PC-3 (cell line): ENCODE results near the gene CD99. TPM values are rescaled to one million over a fixed set of nuclear protein-coding genes. Genes with fewer than 3 reads are reported as not detected.
"Not testable (repeated sequence)": the region's sequence is repeated elsewhere in the genome, so short reads cannot be mapped to it uniquely, and the experiment has no call there.

Experiments
- ATAC-seq: fragments of 200-7000 bp; cut with Tn5 transposase; 2 replicates; pipeline ENCODE4 v1.9.1; 2020; ENCODE audit warnings: mild to moderate bottlenecking, moderate library complexity
- BruUV-seq: library from RNA; stranded (reverse); fragments of 400-500 nt; replicated peaks from 2 replicates; lab custom pipeline; 2021; lab: Mats Ljungman, UMichigan
- CTCF ChIA-PET: fragments of 300-600 bp; sonication (Branson Sonifier 250); formaldehyde crosslinking; loops from one replicate; lab custom pipeline; 2022; ENCODE audit warnings: antibody characterized with exemption; lab: Charles Lee
- POLR2A ChIA-PET: fragments of 300-600 bp; sonication (Branson Sonifier 250); formaldehyde crosslinking; loops from one replicate; lab custom pipeline; 2022; ENCODE audit warnings: antibody characterized with exemption; ENCODE audit not compliant: unreplicated experiment; lab: Charles Lee
- DNase-seq: peaks from one replicate; pipeline ENCODE4 v3.0.0-alpha.2; 2015
- H2AFZ ChIP-seq: fragments of 300-600 bp; sonication (generic); 2 replicates; pipeline ENCODE4 v1.6.0; 2016; ENCODE audit warnings: antibody characterized with exemption, low read length
- H3F3A ChIP-seq: fragments of 300-600 bp; sonication (generic); one replicate; pipeline ENCODE4 v1.6.0; 2017; ENCODE audit warnings: antibody characterized with exemption, low read length, control low read depth, mild to moderate bottlenecking; ENCODE audit not compliant: unreplicated experiment
- H3K27ac ChIP-seq: fragments of 300-600 bp; sonication (generic); 2 replicates; pipeline ENCODE4 v1.5.1; 2016; ENCODE audit warnings: mild to moderate bottlenecking, low read length
- H3K27me3 ChIP-seq: fragments of 300-600 bp; sonication (generic); 2 replicates; pipeline ENCODE4 v1.6.1; 2016; ENCODE audit warnings: low read length, mixed read lengths
- H3K36me3 ChIP-seq: fragments of 300-600 bp; sonication (generic); 2 replicates; pipeline ENCODE4 v1.6.1; 2016; ENCODE audit warnings: low read depth, mixed run types, low read length, mixed read lengths
- H3K4me1 ChIP-seq: fragments of 300-600 bp; sonication (generic); 2 replicates; pipeline ENCODE4 v1.5.1; 2016; ENCODE audit warnings: low read length; ENCODE audit not compliant: insufficient read depth
- H3K4me2 ChIP-seq: fragments of 300-600 bp; sonication (generic); 2 replicates; pipeline ENCODE4 v1.6.0; 2016; ENCODE audit warnings: low read length
- H3K4me3 ChIP-seq: fragments of 300-600 bp; sonication (generic); 2 replicates; pipeline ENCODE4 v1.5.1; 2016; ENCODE audit warnings: mild to moderate bottlenecking, low read length, mixed read lengths
- H3K79me2 ChIP-seq: fragments of 300-600 bp; sonication (generic); 2 replicates; pipeline ENCODE4 v1.6.1; 2017; ENCODE audit warnings: low read length, mixed read lengths
- H3K9ac ChIP-seq: fragments of 300-600 bp; sonication (generic); 2 replicates; pipeline ENCODE4 v1.6.0; 2016; ENCODE audit warnings: mild to moderate bottlenecking, low read length
- H3K9me2 ChIP-seq: fragments of 300-600 bp; sonication (generic); replicated peaks from 2 replicates; pipeline ENCODE4 v1.6.1; 2016; ENCODE audit warnings: mixed run types, low read length, mixed read lengths
- H3K9me3 ChIP-seq: fragments of 300-600 bp; sonication (generic); 2 replicates; pipeline ENCODE4 v1.6.1; 2016; ENCODE audit warnings: low read length, mixed read lengths
- H4K20me1 ChIP-seq: fragments of 300-600 bp; sonication (generic); 2 replicates; pipeline ENCODE4 v1.6.1; 2016; ENCODE audit warnings: low read length, mixed read lengths
- EZH2 ChIP-seq: fragments of 300-600 bp; sonication (generic); IDR thresholded peaks from one replicate; pipeline ENCODE4 v1.6.1; 2017; ENCODE audit warnings: antibody characterized with exemption, mild to moderate bottlenecking, low read length; ENCODE audit not compliant: unreplicated experiment
- EZH2phosphoT487 ChIP-seq: fragments of 300-600 bp; sonication (generic); IDR thresholded peaks from 2 replicates; pipeline ENCODE4 v1.6.1; 2018; ENCODE audit warnings: mild to moderate bottlenecking, antibody characterized with exemption, low read length, borderline replicate concordance
- intact Hi-C: fragments of 100-400 bp; cut with micrococcal nuclease; formaldehyde crosslinking; loops from 2 replicates; pipeline ENCODE4 v1.9.0; 2023
- total RNA-seq: library from RNA; depleted of rRNA; stranded (reverse); fragments of >200 nt; gene quantifications from 2 replicates; pipeline ENCODE4 v1.2.3, GENCODE V29; 2014
- TF ChIP-seq, protein P1 (sequence below): fragments of 300-600 bp; sonication (generic); conservative IDR thresholded peaks from 2 replicates; pipeline ENCODE4 v1.5.1; 2017; ENCODE audit warnings: antibody characterized with exemption, low read depth, mild to moderate bottlenecking, low read length

CD99 gene
- total RNA-seq, 1 experiment from 2014 or later = 202 TPM

DNA sequence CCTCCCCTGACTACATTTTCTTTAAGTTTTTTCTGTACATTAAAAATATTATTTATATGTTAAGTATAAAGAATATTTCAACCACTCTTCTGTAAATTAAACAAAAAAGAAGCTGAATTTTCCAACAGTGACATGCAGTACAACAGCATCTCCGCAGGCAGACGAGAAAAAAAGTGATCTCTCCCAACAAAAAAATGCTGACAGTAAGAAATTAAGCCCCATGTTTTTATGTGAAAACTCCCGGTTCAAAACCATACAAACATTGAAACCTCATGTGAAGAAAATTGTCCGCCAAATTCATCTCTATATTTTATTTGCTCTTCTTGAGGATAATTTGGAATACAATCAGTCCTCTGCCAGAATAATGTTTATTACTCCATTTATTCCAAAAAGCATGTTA lies 20.1 kb upstream of the CD99 start:
- ChIA-PET CTCF (no interaction called here), POLR2A (no interaction called here)
- Histone ChIP-seq H3K4me1 (no peaks in the 10 kb centered on the region), H3K9ac (no peak overlapping the region), H4K20me1 (no peaks in the 10 kb centered on the region), H3K4me2 (no peak overlapping the region), H3K9me3 (no peaks in the 10 kb centered on the region), H3K79me2 (no peaks in the 10 kb centered on the region), H3K27me3 (no peaks in the 10 kb centered on the region), H3F3A (no peaks in the 10 kb centered on the region), H2AFZ (no peak overlapping the region), H3K36me3 (no peaks in the 10 kb centered on the region), H3K9me2 (no peaks in the 10 kb centered on the region), H3K4me3 (no peak overlapping the region), H3K27ac (no peak overlapping the region)
- no peak for ATAC-seq
- TF ChIP-seq, protein P1, sequence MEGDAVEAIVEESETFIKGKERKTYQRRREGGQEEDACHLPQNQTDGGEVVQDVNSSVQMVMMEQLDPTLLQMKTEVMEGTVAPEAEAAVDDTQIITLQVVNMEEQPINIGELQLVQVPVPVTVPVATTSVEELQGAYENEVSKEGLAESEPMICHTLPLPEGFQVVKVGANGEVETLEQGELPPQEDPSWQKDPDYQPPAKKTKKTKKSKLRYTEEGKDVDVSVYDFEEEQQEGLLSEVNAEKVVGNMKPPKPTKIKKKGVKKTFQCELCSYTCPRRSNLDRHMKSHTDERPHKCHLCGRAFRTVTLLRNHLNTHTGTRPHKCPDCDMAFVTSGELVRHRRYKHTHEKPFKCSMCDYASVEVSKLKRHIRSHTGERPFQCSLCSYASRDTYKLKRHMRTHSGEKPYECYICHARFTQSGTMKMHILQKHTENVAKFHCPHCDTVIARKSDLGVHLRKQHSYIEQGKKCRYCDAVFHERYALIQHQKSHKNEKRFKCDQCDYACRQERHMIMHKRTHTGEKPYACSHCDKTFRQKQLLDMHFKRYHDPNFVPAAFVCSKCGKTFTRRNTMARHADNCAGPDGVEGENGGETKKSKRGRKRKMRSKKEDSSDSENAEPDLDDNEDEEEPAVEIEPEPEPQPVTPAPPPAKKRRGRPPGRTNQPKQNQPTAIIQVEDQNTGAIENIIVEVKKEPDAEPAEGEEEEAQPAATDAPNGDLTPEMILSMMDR = no peak
- no peak for TF ChIP-seq EZH2phosphoT487
- BruUV-seq = no TSS peak
- no peak for DNase-seq
- intact Hi-C loops = no loop called here

GRCh38 chrX:2672084-2672483 lies 19.0 kb upstream of the CD99 start:
- Histone ChIP-seq H3K9ac (no peak overlapping the region), H3K9me3 (no peaks in the 10 kb centered on the region), H3K27me3 (no peaks in the 10 kb centered on the region), H3K4me3 (no peak overlapping the region), H3K27ac (no peak overlapping the region), H2AFZ (no peak overlapping the region), H3K79me2 (no peaks in the 10 kb centered on the region), H3K4me1 (no peaks in the 10 kb centered on the region; the same call in 1 of the 2 replicates), H3F3A (no peaks in the 10 kb centered on the region), H3K36me3 (no peaks in the 10 kb centered on the region), H4K20me1 (no peaks in the 10 kb centered on the region), H3K9me2 (no peaks in the 10 kb centered on the region), H3K4me2 (no peak overlapping the region)
- CTCF ChIA-PET = no interaction called here
- intact Hi-C loops = no loop called here
- DNase-seq = no peak
- no peak for ATAC-seq
- BruUV-seq = no TSS peak
- POLR2A ChIA-PET = no interaction called here
- TF ChIP-seq, protein P1 = no peak
- TF ChIP-seq EZH2 (no peak), EZH2phosphoT487 (no peak)

- H3K27ac ChIP-seq = no peak overlapping the region
- H3K9me3 ChIP-seq = no peaks in the 10 kb centered on the region
- BruUV-seq = no TSS peak
- H3K4me3 ChIP-seq = no peak overlapping the region
- TF ChIP-seq, protein P1 = no peak
- TF ChIP-seq EZH2phosphoT487 (no peak), EZH2 (no peak)
- CTCF ChIA-PET = no interaction called here
- no peak overlapping the region for H2AFZ ChIP-seq
- DNase-seq (no peak), ATAC-seq (no peak)
- no peaks in the 10 kb centered on the region for H3K9me2 ChIP-seq
- intact Hi-C loops = no loop called here
- POLR2A ChIA-PET = no interaction called here
- H3K79me2 ChIP-seq = no peaks in the 10 kb centered on the region
- peaks cover 10% of the 10 kb centered on the region for H3K4me1 ChIP-seq
- H3F3A ChIP-seq = no peaks in the 10 kb centered on the region
- H3K4me2 ChIP-seq = no peak overlapping the region
- no peaks in the 10 kb centered on the region for H3K27me3 ChIP-seq
- H3K9ac ChIP-seq = no peak overlapping the region
- H4K20me1 ChIP-seq = no peaks in the 10 kb centered on the region
- no peaks in the 10 kb centered on the region for H3K36me3 ChIP-seq
These were observed 17.5 kb upstream of the CD99 start for GRCh38 chrX:2673611-2674010.

GRCh38 chrX:2675657-2676200 lies 15.4 kb upstream of the CD99 start:
- H2AFZ ChIP-seq, H3K27me3 ChIP-seq, H3K4me2 ChIP-seq, H3K36me3 ChIP-seq, CTCF ChIA-PET, POLR2A ChIA-PET, H3F3A ChIP-seq, ATAC-seq, H3K4me1 ChIP-seq, H4K20me1 ChIP-seq, H3K27ac ChIP-seq, H3K79me2 ChIP-seq, BruUV-seq, H3K4me3 ChIP-seq, H3K9ac ChIP-seq, H3K9me3 ChIP-seq, DNase-seq, H3K9me2 ChIP-seq: not testable (repeated sequence)
- intact Hi-C loops = loop anchor here (5.0 kb wide), 1 partner anchor 37 kb away; no protein-coding TSS in a partner anchor
